PC-9 (cell line): ENCODE data around the gene SPON1.

Experiments
- EZH2 ChIP-seq: fragments of 200-600 bp; sonication (generic); IDR thresholded peaks from 2 replicates; pipeline ENCODE4 v1.8.0; 2017; ENCODE audit warnings: antibody characterized with exemption, low read depth
- TF ChIP-seq, protein P1 (sequence below): fragments of 200-600 bp; sonication (generic); conservative IDR thresholded peaks from 2 replicates; pipeline ENCODE4 v1.6.1; 2017; ENCODE audit warnings: mixed run types, antibody characterized with exemption, mild to moderate bottlenecking, moderate library complexity

DNA sequence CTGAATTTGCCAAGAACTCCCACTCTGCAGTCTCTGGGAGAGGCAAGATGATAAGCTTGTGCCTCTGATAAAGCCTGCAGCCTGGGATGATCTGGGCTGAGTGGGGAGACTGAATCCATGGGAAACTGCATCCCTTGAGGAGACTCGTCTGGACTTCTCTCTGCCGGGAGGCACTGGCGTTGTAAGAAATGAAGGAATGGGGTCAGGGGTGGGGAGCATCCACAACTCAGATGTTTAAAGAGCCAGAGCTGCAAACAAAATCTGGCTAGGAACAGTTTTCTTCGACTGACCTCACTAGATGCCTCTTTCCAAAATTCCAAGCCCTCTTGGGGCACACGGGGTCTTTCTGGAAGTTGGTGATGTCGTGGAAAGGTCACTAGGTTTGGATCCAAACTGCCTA, 64.4 kb downstream of the SPON1 start:
- TF ChIP-seq, protein P1, sequence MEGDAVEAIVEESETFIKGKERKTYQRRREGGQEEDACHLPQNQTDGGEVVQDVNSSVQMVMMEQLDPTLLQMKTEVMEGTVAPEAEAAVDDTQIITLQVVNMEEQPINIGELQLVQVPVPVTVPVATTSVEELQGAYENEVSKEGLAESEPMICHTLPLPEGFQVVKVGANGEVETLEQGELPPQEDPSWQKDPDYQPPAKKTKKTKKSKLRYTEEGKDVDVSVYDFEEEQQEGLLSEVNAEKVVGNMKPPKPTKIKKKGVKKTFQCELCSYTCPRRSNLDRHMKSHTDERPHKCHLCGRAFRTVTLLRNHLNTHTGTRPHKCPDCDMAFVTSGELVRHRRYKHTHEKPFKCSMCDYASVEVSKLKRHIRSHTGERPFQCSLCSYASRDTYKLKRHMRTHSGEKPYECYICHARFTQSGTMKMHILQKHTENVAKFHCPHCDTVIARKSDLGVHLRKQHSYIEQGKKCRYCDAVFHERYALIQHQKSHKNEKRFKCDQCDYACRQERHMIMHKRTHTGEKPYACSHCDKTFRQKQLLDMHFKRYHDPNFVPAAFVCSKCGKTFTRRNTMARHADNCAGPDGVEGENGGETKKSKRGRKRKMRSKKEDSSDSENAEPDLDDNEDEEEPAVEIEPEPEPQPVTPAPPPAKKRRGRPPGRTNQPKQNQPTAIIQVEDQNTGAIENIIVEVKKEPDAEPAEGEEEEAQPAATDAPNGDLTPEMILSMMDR = no peak
- no peak for TF ChIP-seq EZH2
